ENCODE data around the gene TRIM24.
"Not testable (repeated sequence)": the region's sequence is repeated elsewhere in the genome, so short reads cannot be mapped to it uniquely, and the experiment has no call there.

The TRIM24 gene

GRCh38 chr7:138460176-138460648 is at the start of gene TRIM24:
Gene TRIM24, plus strand, starts transcription at chr7:138460259. Its CDS starts 290 bp downstream, at chr7:138460549.
- peak; percentile 91 to 95 for DNase-seq (ENCODE audit: low read depth in 2 of 2)

GRCh38 chr7:138412077-138412476 is 48.0 kb upstream of the TRIM24 start:
- DNase-seq (ENCODE audit: low read depth in 2 of 2) = not testable (repeated sequence)

GRCh38 chr7:138412921-138413320 is 47.1 kb upstream of the TRIM24 start:
- DNase-seq (ENCODE audit: low read depth in 2 of 2) = not testable (repeated sequence)

GRCh38 chr7:138417078-138417700 is 42.9 kb upstream of the TRIM24 start:
- DNase-seq (ENCODE audit: low read depth in 2 of 2) = no peak

- DNase-seq (ENCODE audit: low read depth in 2 of 2) = no peak
Observed at GRCh38 chr7:138417764-138418163, 42.3 kb upstream of the TRIM24 start.

- not testable (repeated sequence) for DNase-seq (ENCODE audit: low read depth in 2 of 2)
Observed at GRCh38 chr7:138418403-138418802, 41.7 kb upstream of the TRIM24 start.

- DNase-seq (ENCODE audit: low read depth in 2 of 2) = no peak
Observed at GRCh38 chr7:138425026-138425425, 35.0 kb upstream of the TRIM24 start.

GRCh38 chr7:138429577-138430250 is 30.3 kb upstream of the TRIM24 start:
- no peak for DNase-seq (ENCODE audit: low read depth in 2 of 2)

- no peak for DNase-seq (ENCODE audit: low read depth in 2 of 2)
Observed at GRCh38 chr7:138431517-138431916, 28.5 kb upstream of the TRIM24 start.

- DNase-seq (ENCODE audit: low read depth in 2 of 2) = no peak
Observed at GRCh38 chr7:138433583-138434443, 26.2 kb upstream of the TRIM24 start.

GRCh38 chr7:138434597-138435019 is 25.5 kb upstream of the TRIM24 start:
- DNase-seq (ENCODE audit: low read depth in 2 of 2) = no peak

- DNase-seq (ENCODE audit: low read depth in 2 of 2) = no peak
Observed at GRCh38 chr7:138435231-138435919, 24.7 kb upstream of the TRIM24 start.

GRCh38 chr7:138436388-138436787 is 23.7 kb upstream of the TRIM24 start:
- DNase-seq (ENCODE audit: low read depth in 2 of 2) = no peak

GRCh38 chr7:138440460-138440859 is 19.6 kb upstream of the TRIM24 start:
- DNase-seq (ENCODE audit: low read depth in 2 of 2) = no peak

- DNase-seq (ENCODE audit: low read depth in 2 of 2) = no peak
Observed at GRCh38 chr7:138442822-138443221, 17.2 kb upstream of the TRIM24 start.

- peak; percentile 17 to 23 for DNase-seq (ENCODE audit: low read depth in 2 of 2)
Observed at GRCh38 chr7:138449580-138449979, 10.5 kb upstream of the TRIM24 start.

GRCh38 chr7:138455609-138456008 is 4.5 kb upstream of the TRIM24 start:
- no peak for DNase-seq (ENCODE audit: low read depth in 2 of 2)

- DNase-seq (ENCODE audit: low read depth in 2 of 2) = no peak
Observed at GRCh38 chr7:138456220-138456619, 3.8 kb upstream of the TRIM24 start.

- no peak for DNase-seq (ENCODE audit: low read depth in 2 of 2)
Observed at GRCh38 chr7:138458576-138459412, 1.3 kb upstream of the TRIM24 start.

- DNase-seq (ENCODE audit: low read depth in 2 of 2) = peak in 1 of 2 donors; percentile 94
Observed at GRCh38 chr7:138459413-138460175, 465 bp upstream of the TRIM24 start.
